ENCODE measurements around the gene SYNM. TPM values are rescaled to one million over a fixed set of nuclear protein-coding genes. Genes with fewer than 3 reads are reported as not detected.

The SYNM gene
- total RNA-seq, 2 donors from 2014 or later = 2.8 to 3.3 TPM

Other genes starting within 250 kb of the SYNM start
- gene PGPEP1L, start 97.3 kb upstream of the SYNM start, total RNA-seq = not detected
- gene TTC23, start 144.5 kb downstream of the SYNM start, total RNA-seq = 1 to 10 TPM; 3.9 to 4.6 TPM
- gene LRRC28, start 146.4 kb downstream of the SYNM start, total RNA-seq = 10 to 100 TPM; 23.3 to 29.0 TPM